NCI-H748 (cell line): ENCODE measurements around the gene SYNPO2.
"Not testable (repeated sequence)": the region's sequence is repeated elsewhere in the genome, so short reads cannot be mapped to it uniquely, and the experiment has no call there.

Source experiments
- DNase-seq: peaks from one replicate; lab custom pipeline; 2025; ENCODE audit not compliant: unreplicated experiment; lab: John Stamatoyannopoulos, UW

The SYNPO2 gene

GRCh38 chr4:118969359-118969758 lies 80.7 kb downstream of the SYNPO2 start:
- DNase-seq: peak; percentile 50

GRCh38 chr4:118972167-118972566 lies 83.5 kb downstream of the SYNPO2 start:
- DNase-seq: no peak

DNA sequence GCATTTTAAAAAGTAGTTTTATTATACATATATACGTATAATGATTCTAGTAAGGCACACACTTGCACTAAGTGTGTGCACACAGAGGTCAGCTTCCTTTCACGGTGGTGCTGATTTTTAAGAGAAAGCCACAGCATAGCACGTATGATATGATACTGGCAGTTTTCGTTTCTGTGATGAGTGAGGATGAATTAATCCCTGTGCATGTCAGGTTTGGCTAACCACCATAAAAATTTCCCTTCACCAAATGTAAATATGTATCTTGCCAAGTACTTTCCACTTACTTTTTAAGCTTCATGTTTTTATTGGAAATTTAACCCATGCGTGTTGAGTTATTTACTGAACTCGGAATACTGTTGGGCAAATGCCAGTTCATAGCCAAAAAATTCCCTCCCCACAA lies 84.6 kb downstream of the SYNPO2 start:
- DNase-seq: no peak

- no peak for DNase-seq
These were observed 86.1 kb downstream of the SYNPO2 start for GRCh38 chr4:118974758-118975157.

DNA sequence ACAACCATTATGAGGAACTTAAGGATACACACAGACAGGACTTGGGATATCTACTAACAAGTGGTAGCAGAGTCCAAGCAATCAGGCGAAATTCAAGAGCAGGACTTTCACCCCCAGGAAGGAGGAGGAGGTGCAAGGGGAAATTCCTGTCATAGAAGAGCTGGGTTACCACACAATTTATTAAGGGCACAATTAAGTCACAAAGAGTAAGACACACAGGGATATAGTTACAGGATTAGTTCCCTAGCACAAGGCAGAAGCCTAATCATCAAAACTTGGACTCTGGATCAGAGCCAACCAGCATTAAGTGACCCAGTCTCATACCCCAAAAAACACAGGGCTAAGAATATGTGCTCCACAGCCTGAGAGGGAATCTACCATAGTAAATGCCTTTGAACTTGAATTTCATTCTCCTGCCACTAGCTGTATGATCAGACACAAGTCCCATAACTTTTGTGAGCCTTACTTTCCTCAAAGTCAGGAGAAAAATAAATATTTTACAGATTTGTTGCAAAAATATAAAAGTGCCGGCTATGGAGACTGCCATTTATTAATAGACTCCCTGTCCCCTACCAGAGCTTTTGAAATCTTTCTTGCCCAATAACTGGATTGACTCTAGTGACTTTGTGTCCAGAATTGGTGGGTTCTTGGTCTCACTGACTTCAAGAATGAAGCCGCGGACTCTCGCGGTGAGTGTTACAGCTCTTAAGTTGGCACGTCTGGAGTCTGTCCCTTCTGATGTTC lies 87.0 kb downstream of the SYNPO2 start:
- no peak for DNase-seq

- not testable (repeated sequence) for DNase-seq
These were observed 87.5 kb downstream of the SYNPO2 start for GRCh38 chr4:118976193-118976560.

DNA sequence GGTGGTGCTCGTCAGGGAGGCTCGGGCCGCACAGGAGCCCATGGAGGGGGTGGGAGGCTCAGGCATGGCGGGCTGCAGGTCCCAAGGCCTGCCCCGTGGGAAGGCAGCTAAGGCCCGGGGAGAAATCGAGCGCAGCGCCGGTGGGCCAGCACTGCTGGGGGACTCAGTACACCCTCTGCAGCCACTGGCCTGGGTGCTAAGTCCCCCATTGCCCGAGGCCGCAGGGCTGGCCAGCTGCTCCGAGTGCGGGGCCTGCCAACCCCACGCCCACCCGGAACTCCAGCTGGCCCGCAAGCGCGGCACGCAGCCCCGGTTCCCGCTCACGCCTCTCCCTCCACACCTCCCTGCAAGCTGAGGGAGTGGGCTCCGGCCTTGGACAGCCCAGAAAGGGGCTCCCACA lies 88.4 kb downstream of the SYNPO2 start:
- DNase-seq: not testable (repeated sequence)

DNA sequence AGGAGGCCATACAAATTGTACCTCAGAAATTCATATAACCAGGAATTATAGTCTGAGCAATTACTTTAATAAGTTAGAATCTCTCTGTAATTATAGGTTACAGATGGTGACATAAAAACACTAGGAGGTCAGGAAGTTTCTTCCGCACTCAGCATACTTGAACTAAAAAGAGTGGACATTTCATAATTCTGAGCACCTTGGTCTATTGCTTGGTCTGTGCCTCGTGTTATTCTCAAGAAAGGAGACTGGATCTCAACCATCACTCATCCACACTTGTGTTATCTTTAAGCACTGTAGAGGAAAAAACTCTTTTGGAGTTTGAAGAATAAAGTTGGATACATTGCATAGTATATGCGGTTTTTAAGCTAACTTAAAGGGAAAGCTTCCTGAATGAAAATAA lies 91.1 kb downstream of the SYNPO2 start:
- DNase-seq: no peak

- peak; percentile 87 for DNase-seq
These were observed 92.7 kb downstream of the SYNPO2 start for GRCh38 chr4:118981171-118981838.

DNA sequence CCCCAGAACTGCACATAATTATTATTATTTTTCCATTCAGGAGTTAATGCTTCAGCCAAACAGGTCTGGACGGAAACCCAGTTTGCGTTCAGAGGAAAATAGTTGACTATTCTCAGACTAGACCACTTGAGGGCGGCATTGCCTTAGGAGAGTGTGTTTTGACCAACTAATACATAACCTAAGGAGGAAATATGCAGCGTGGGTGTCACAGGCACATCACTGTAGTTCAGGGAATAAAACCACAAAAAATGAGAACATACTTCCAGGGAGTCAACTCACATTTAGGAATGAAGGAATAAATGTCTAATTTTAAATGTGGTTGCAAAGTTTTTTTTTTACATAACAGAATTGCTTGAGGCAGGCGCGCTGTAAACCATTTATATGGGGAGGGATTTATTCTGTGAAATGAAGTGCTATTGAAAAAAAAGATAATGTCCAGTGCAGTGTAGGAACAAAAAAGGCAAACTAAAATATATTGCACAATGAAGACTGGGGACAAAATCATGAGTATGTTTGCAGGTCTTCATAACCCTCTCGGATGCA lies 93.3 kb downstream of the SYNPO2 start:
- DNase-seq: peak; percentile 75

GRCh38 chr4:118983293-118983692 lies 94.6 kb downstream of the SYNPO2 start:
- no peak for DNase-seq

DNA sequence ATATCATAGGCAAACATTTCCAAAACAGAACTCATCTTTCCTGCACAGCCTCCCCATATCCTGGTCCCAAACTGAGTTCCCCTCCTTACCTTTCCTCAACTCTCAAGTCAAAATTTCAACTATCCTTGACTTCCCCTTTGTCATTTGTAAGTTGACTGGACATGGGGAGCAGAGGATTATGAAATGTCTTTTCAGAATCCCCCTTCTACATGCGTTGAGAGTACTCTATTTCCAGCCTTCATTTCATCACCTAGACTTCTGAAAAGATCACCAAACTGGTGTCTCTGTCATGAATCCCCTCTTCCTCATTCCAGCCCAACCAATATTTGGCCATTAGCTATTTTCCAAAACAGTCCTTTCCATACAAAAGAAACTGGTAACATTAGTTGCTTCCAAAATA lies 95.2 kb downstream of the SYNPO2 start:
- no peak for DNase-seq

- no peak for DNase-seq
These were observed 96.7 kb downstream of the SYNPO2 start for GRCh38 chr4:118985170-118986000.

- no peak for DNase-seq
These were observed 99.4 kb downstream of the SYNPO2 start for GRCh38 chr4:118987959-118988634.

DNA sequence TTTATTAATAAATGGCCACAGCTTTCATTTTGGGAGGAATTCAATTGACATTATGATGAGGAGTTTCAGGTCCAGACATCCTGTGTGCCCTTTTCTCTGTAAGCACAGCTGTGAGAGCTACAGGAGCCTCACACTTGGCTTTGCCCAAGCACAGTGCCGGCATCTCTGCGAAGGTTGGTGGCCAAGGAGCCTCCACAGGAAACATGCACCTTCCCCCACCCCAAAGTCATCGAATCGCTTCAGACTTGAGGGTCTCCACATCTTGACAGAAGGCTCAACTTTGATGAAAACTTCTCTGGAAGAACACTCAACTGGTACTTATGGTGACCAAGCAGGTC lies 100.0 kb downstream of the SYNPO2 start:
- DNase-seq: no peak

- no peak for DNase-seq
These were observed 100.7 kb downstream of the SYNPO2 start for GRCh38 chr4:118989098-118990080.

GRCh38 chr4:118991686-118992085 lies 103.0 kb downstream of the SYNPO2 start:
- no peak for DNase-seq

DNA sequence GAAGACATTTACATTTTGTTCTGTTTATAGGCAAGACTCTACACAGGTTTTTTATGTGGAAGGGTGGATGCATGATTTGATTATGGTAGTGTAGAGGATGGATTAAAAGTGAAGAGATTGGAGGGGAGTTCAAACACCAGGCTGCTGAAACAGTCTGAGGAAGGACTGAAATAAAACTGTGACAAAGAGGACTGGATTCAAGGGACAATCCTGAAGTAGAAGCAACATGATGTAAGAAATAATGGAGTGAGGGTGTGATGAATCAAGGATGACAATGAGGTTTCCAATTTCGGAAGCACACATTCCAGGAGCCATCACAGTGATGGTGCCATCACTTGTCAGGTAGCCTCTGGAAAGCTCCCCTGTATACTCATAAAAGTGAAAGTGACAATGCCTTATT lies 103.5 kb downstream of the SYNPO2 start:
- no peak for DNase-seq

DNA sequence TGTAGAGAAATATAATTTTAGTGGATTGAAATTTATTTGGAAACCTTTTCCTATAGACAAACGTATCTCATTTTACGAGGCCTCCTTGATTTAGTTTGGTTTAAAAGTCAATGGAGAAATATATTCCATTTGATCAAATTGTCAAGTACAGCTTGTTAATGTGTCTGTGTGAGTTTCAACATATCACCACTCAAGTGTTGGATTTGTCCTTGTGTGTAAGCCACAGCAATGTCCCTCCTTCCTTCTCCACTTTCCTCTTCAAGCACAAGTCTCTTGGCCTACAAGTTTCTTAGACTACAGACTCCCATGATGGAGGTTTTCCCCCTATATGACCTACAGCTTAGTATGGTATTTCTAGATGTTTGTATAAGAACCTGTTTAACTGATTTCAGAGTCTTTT lies 104.7 kb downstream of the SYNPO2 start:
- no peak for DNase-seq

- DNase-seq: no peak
These were observed 105.4 kb downstream of the SYNPO2 start for GRCh38 chr4:118994030-118994429.
